Raji (cell line): ENCODE data around the gene SIAH2.

Experiments used
- POLR2A ChIP-seq: IDR thresholded peaks from 2 replicates; pipeline ENCODE4 v1.6.1; 2011; ENCODE audit warnings: low read depth, low read length, control low read depth; ENCODE audit not compliant: insufficient read depth

Gene SIAH2, protein sequence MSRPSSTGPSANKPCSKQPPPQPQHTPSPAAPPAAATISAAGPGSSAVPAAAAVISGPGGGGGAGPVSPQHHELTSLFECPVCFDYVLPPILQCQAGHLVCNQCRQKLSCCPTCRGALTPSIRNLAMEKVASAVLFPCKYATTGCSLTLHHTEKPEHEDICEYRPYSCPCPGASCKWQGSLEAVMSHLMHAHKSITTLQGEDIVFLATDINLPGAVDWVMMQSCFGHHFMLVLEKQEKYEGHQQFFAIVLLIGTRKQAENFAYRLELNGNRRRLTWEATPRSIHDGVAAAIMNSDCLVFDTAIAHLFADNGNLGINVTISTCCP

DNA sequence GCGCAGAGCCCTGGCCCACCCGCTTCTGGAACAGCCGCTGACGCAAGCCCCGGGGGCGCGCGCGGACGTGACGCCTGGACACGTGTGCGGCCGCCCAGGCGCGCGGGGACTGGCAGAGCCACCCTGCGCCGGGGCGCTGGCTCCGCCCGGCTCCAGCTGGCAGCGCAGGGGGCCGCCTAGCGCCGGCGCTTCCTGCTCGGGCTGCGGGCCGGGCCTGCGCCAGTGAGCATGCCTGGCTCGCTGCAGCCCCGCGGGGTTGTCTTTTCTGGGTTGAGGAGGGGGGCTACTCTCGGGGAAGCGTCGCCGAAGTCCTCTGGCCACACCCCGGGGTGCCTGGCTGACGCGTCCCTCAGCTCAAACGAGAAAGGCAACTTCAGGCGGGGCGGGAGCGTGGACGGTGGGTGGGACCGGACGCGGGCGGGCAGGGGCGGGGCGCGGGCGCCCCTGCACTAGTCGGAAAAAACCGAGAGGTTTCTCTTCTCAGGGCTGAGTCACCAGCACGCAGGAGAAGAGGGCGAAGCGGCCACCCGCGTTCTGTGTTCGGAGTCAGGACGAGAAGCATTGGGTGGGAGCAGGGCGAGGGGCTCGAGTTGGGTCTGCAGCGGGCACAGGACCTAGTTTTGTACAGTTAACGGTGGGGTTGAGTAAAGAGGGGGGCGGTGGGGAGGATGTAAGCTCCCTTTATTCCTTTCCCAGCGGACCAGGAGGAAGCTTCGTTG is at the start of gene SIAH2:
Gene SIAH2, minus strand, starts transcription at position 48 of the 719 bp plus-strand sequence. CDS start 320 bp downstream, outside the sequence.
- TF ChIP-seq POLR2A = peak; percentile 71

DNA sequence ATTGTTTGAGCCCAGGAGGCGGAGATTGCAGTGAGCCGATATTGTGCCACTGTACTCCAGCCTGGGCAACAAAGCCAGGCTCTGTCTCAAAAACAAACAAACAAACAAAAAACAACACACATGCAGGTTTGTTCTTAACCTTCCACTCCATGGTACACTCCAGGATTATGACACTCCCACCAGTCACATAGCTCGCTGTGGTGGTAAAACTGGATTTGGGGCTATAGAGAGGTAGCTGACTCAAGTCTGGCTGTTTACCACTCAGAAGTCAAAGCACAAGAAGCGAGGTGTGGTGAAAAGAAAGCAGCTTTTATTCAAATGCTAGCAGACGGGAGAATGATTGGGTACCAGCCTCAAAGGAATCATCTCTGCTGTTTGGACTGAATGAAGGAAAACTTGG is 49.0 kb upstream of the SIAH2 start:
- no peak for TF ChIP-seq POLR2A

DNA sequence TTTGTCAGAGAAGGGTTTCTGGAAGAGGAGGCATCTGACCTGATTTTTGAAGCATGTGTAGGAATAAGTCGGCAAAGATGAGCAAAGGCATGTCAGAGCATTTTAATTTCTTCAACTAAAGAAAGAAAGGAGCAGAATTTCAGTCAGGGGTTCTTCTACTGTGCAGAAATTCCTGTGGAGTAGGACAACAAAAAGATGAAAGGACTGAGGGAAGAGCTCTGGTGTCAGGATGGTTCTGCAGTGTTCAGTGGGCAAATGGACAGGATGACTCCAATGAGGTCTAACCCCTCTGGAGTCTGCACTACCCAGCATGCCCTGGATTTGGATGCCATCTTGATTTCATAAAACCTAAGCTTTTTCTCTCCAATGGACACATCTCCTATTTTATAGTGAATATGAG is 47.7 kb upstream of the SIAH2 start:
- no peak for TF ChIP-seq POLR2A

DNA sequence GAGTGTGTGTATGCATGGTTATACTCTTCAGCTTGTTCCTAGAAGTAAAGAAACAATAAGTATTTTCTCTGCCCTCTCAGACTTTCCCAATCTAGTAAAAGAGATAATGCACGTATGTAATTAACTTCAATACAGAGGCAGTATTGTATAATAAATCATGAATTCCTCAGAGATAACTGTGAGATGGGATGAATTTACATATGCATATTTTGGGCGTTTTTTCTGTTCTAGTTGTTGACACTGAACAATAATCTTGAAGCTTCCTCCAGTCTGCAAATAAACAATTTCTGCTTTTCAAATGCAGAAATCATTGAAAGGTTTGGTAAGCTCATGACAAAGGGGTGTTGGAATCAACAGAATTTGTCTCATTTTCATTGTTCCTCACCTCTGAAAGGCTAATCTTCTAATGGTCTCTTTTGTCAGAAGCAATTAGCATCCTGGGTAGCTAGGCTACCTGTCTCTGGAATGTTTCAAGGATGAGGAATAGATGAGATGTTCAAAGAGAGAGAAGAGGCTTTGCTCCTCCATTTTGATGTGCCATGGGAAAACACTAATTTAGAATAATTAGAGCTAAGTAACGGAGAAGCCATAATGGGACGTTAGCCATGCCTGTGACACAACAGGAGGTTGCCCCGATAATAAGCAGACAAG is 43.3 kb upstream of the SIAH2 start:
- no peak for TF ChIP-seq POLR2A

DNA sequence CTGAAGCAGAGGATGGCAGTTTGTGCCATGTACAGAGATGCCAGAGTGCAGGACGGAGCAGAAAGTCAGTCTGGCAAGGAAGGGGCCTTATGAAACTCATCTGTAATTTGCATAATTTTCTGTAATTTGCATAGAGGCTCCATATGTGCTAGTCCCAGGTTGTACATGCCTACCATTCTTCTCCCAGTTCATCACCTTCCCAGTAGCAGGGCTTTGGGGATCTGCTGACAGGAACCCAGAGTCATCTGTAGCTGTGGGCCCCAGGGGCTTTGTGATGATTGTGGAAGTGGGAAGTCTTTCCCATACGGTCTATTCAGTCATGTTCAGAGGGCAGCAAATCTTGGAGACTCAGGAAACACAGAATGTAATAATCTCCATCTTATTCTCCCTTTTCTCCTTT is 42.4 kb upstream of the SIAH2 start:
- TF ChIP-seq POLR2A = no peak

- no peak for TF ChIP-seq POLR2A
Observed at GRCh38 chr3:150803440-150803985, 40.5 kb upstream of the SIAH2 start.

DNA sequence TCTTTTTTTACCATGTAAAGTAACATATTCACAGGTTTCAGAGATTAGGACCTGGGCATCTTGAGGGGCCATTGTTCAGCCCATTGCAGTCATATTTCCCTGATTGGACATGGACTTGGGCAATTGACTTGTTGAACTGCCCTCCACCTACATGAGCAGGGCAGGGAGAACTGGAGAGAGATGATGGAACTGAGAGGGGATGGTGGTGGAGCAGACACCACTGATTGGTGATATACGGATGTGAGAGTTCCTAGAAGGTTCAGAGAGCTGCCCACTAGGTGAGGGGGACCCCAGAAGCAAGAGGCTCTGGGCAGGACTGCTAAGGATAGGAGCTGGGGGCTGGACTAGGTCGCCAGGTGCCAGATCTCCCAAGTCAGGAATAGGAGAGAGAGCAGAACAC is 37.8 kb upstream of the SIAH2 start:
- TF ChIP-seq POLR2A = no peak

GRCh38 chr3:150798122-150798618 is 35.2 kb upstream of the SIAH2 start:
- TF ChIP-seq POLR2A = no peak

DNA sequence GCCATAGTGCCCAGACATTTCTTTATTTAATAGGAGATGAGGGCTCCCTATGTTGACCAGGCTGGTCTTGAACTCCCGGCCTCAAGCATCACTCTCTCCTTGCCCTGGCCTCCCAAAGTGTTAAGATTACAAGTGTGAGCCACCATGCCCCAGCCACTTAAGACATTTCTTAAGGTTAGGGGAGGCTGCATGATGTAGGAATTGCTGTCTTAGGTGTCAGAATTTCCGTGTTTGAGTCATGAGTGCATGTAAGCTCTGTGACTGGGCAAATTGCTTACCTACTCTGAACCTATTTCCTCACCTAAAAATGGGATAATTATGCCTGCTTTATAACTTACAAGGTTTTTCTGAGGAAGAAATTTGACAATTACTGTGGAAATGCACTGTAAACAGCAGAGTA is 34.2 kb upstream of the SIAH2 start:
- no peak for TF ChIP-seq POLR2A

DNA sequence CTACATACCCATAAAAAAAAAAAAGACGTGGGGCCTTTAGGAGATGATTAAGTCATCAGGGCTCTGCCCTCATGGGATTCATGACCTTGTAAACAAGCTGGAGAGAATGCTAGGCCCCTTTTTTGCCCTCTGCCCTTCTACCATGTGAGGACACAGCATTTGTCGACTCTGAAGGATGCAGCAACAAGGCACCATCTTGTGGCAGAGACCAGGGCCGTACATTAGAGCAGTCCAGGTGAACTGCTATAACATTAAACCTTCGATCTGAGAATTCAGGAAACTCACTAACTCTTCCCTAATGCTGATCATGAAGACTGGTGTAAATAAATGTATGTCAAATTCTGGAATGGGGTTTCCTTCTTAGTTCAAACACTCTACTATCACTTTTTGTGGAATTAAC is 30.7 kb upstream of the SIAH2 start:
- TF ChIP-seq POLR2A = no peak

DNA sequence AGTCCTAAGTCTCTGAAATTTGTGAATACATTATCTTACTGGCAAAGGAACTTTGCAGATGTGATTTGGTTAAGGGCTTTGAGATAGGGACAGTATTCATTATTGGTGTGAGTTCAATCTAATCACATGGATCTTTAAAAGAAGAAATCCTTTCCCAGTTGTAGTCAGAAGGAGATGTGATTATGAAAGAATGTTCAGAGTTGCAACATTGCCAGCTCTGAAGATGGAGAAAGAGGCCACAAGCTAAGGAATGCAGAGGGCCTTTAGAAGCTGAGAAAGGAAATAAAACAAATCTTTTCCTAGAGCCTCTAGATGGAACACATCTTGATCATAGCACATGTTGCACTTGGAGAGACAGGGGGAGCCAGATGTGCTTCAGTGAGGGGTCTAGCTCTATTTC is 27.7 kb upstream of the SIAH2 start:
- no peak for TF ChIP-seq POLR2A

- no peak for TF ChIP-seq POLR2A
Observed at GRCh38 chr3:150789451-150789850, 26.5 kb upstream of the SIAH2 start.

- no peak for TF ChIP-seq POLR2A
Observed at GRCh38 chr3:150787741-150788370, 24.9 kb upstream of the SIAH2 start.

DNA sequence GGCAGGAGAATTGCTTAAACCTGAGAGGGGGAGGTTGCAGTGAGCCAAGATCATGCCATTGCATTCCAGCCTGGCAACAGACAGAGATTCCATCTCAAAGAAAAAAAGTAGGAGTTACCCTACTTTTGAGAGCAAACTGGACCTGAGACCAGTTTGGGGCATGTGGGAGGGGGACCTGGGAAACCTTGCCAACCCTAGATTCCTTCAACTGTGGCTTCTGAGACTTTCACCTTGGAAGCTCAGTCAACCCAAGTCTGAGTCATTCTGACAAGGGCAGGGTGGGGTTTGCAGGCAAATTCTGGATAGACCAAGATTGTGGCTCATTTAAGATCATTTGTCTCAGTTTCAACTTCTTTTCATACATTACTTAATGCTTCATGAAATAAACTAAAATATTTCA is 23.8 kb upstream of the SIAH2 start:
- no peak for TF ChIP-seq POLR2A

- no peak for TF ChIP-seq POLR2A
Observed at GRCh38 chr3:150784747-150785125, 21.8 kb upstream of the SIAH2 start.
